ENCODE data around the gene RPL22. TPM values are rescaled to one million over a fixed set of nuclear protein-coding genes. Genes with fewer than 3 reads are reported as not detected.
A peak's percentile ranks its signal among the peaks of the same experiment; 100 is the strongest.

RPL22 gene
- total and polyA plus RNA-seq, 4 donors: 38.9 to 105 (median 77.3) TPM

- no peak for DNase-seq (ENCODE audit: low spot score)
- peaks cover 3 to 14% (median 6%) of the 10 kb centered on the region in 4 donors for H3K27me3 ChIP-seq (ENCODE audit: control insufficient read depth in 4 of 4, insufficient read depth in 4 of 4, low read length in 3 of 4)
Observed at GRCh38 chr1:6179564-6180175, 19.7 kb downstream of the RPL22 start.

GRCh38 chr1:6178751-6179563 is 20.4 kb downstream of the RPL22 start:
- 6% methylated on average over 51 of the region's 51 CpGs for WGBS

More at GRCh38 chr1:6179564-6180175, 19.7 kb downstream of the RPL22 start:
- no peaks in the 10 kb centered on the region for H3K36me3 ChIP-seq (ENCODE audit: control insufficient read depth in 4 of 4, insufficient read depth in 3 of 4, low read depth in 1 of 4, low read length in 3 of 4)
- H3K4me3 ChIP-seq (ENCODE audit: low read depth in 1 of 3, low read length in 3 of 3): peak overlapping the region in 1 of 3 donors; percentile 25
- H3K9ac ChIP-seq (ENCODE audit: low read depth in 1 of 2, low read length in 2 of 2): no peak overlapping the region
- H3K27ac ChIP-seq (ENCODE audit: low read depth in 1 of 2, low read length in 2 of 2): no peak overlapping the region
- no peak for TF ChIP-seq HNF4A (conservative IDR thresholded peaks at IDR 0.05)
- TF ChIP-seq ATF3 (IDR thresholded peaks at IDR 0.05): no peak
- TF ChIP-seq SP1 (IDR thresholded peaks at IDR 0.05): no peak
- no peak for TF ChIP-seq EGR1 (IDR thresholded peaks at IDR 0.05; ENCODE audit: low read depth in 2 of 2)
- TF ChIP-seq NR2F2 (IDR thresholded peaks at IDR 0.05): no peak
- no peak for TF ChIP-seq YY1 (IDR thresholded peaks at IDR 0.05)
- TF ChIP-seq RXRA (IDR thresholded peaks at IDR 0.05): no peak
- no peak for TF ChIP-seq HNF4G (IDR thresholded peaks at IDR 0.05)
- TF ChIP-seq ZBTB33 (IDR thresholded peaks at IDR 0.05): no peak
- TF ChIP-seq CTCF (IDR thresholded peaks at IDR 0.05; ENCODE audit: low read depth, low read length, missing input control): no peak
- TF ChIP-seq FOXA1 (IDR thresholded peaks at IDR 0.05): no peak
- no peak for TF ChIP-seq TAF1 (conservative IDR thresholded peaks at IDR 0.05)
- WGBS: 3% methylated on average over 92 of the region's 92 CpGs
- peaks cover 0 to 3% (median 1%) of the 10 kb centered on the region in 4 donors for H3K9me3 ChIP-seq (ENCODE audit: control insufficient read depth in 4 of 4, low read length in 3 of 4)
- peaks cover 2 to 4% (median 3%) of the 10 kb centered on the region in 4 donors for H3K4me1 ChIP-seq (ENCODE audit: control insufficient read depth in 4 of 4, insufficient read depth in 4 of 4, low read length in 3 of 4)

More at GRCh38 chr1:6178751-6179563, 20.4 kb downstream of the RPL22 start:
- Histone ChIP-seq H3K4me3 (ENCODE audit: low read depth in 1 of 3, low read length in 3 of 3) (peak overlapping the region in 1 of 3 donors; percentile 6), H3K27ac (ENCODE audit: low read depth in 1 of 2, low read length in 2 of 2) (no peak overlapping the region), H3K9ac (ENCODE audit: low read depth in 1 of 2, low read length in 2 of 2) (no peak overlapping the region), H3K9me3 (ENCODE audit: control insufficient read depth in 4 of 4, low read length in 3 of 4) (peaks cover 0 to 5% (median 2%) of the 10 kb centered on the region in 4 donors), H3K27me3 (ENCODE audit: control insufficient read depth in 4 of 4, insufficient read depth in 4 of 4, low read length in 3 of 4) (peaks cover 3 to 14% (median 6%) of the 10 kb centered on the region in 4 donors), H3K36me3 (ENCODE audit: control insufficient read depth in 4 of 4, insufficient read depth in 3 of 4, low read depth in 1 of 4, low read length in 3 of 4) (no peaks in the 10 kb centered on the region), H3K4me1 (ENCODE audit: control insufficient read depth in 4 of 4, insufficient read depth in 4 of 4, low read length in 3 of 4) (peaks cover 2 to 4% (median 3%) of the 10 kb centered on the region in 4 donors)
- DNase-seq (ENCODE audit: low spot score): no peak
- TF ChIP-seq YY1 (IDR thresholded peaks at IDR 0.05) (no peak), NR2F2 (IDR thresholded peaks at IDR 0.05) (no peak), HNF4G (IDR thresholded peaks at IDR 0.05) (no peak), JUND (IDR thresholded peaks at IDR 0.05) (no peak), RXRA (IDR thresholded peaks at IDR 0.05) (no peak), EGR1 (IDR thresholded peaks at IDR 0.05; ENCODE audit: low read depth in 2 of 2) (no peak), HNF4A (conservative IDR thresholded peaks at IDR 0.05) (no peak), FOXA1 (IDR thresholded peaks at IDR 0.05) (no peak)
